Central memory CD8-positive, alpha-beta T cell (primary cell): ENCODE measurements around the gene CORO1A.
"Not testable (repeated sequence)": the region's sequence is repeated elsewhere in the genome, so short reads cannot be mapped to it uniquely, and the experiment has no call there.

Experiments used
- ATAC-seq: fragments of 150-1000 bp; cut with Tn5 transposase; replicated peaks from 2 replicates; pipeline ENCODE4 v1.10.0; 2022; ENCODE audit warnings: mild to moderate bottlenecking, moderate FRiP score, moderate number of reproducible peaks; ENCODE audit not compliant: poor library complexity, severe bottlenecking; ENCODE audit errors: extremely low read depth
- DNase-seq, 2 donors: peaks; one replicate each; pipeline ENCODE4 v3.0.0; 2021; ENCODE audit warnings: low spot score in 2 of 2
- H3K27ac Mint-ChIP-seq: one replicate; pipeline ENCODE4 v1.8.0; 2022; ENCODE audit warnings: low read depth, mild to moderate bottlenecking, moderate library complexity, mixed read lengths
- H3K27me3 Mint-ChIP-seq: one replicate; pipeline ENCODE4 v1.8.0; 2022; ENCODE audit warnings: mixed read lengths
- H3K36me3 Mint-ChIP-seq: one replicate; pipeline ENCODE4 v1.8.0; 2022; ENCODE audit warnings: mild to moderate bottlenecking, moderate library complexity, mixed read lengths; ENCODE audit not compliant: insufficient read depth
- H3K4me1 Mint-ChIP-seq: one replicate; pipeline ENCODE4 v1.8.0; 2022; ENCODE audit warnings: mixed read lengths
- H3K4me3 Mint-ChIP-seq: one replicate; pipeline ENCODE4 v1.8.0; 2022; ENCODE audit warnings: mild to moderate bottlenecking, moderate library complexity, mixed read lengths
- H3K9me3 Mint-ChIP-seq: one replicate; pipeline ENCODE4 v1.8.0; 2022; ENCODE audit warnings: mixed read lengths

CORO1A gene

DNA sequence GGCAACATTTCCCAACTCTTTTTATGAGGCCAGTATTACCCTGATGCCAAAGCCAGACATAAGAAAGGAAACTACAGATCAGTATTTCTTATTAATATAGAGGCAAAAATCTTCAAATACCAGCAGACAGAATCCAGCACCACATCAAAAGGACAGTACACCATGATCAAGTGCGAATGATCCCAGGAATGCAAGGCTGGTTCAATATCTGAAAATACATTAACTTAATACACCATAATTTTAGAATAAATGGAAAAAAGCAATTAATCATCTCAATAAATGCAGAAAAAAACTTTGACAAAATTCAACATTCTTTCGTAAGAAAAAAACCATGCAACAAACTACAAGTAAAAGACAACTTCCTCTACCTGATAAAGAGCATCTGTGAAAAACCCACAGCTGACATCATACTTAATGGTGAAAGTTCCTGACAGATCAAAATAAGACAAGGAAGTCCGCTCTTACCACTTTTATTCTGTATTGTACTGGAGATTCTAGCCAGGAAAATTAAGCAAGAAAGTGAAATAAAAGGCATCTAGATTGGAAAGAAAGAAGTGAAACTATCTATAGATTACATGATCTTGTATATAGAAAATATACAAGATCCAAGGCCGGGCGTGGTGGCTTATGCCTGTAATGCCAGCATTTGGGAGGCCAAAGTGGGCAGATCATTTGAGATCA, 34.0 kb upstream of the CORO1A start:
- H3K4me1 Mint-ChIP-seq = no peaks in the 10 kb centered on the region
- H3K4me3 Mint-ChIP-seq = no peak overlapping the region
- no peak overlapping the region for H3K27ac Mint-ChIP-seq
- DNase-seq = no peak
- H3K27me3 Mint-ChIP-seq = no peaks in the 10 kb centered on the region
- no peak for ATAC-seq
- H3K36me3 Mint-ChIP-seq = no peaks in the 10 kb centered on the region
- no peaks in the 10 kb centered on the region for H3K9me3 Mint-ChIP-seq

DNA sequence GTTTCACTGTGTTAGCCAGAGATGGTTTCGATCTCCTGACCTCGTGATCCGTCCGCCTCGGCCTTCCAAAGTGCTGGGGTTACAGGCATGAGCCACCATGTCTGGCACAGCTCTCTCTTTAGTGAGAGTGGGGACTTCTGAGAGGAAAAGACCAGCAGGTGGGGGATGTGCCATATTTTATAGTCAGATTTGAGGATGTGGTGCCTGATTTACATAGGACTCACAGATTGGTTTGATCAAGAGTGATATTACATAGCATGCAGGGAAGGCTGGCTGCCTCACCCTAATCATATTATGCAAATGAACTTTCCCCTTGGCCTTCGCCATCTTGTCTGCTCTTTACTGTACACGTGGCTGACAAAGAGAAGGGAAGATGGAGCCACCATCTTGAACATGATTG, 32.3 kb upstream of the CORO1A start:
- no peak overlapping the region for H3K4me3 Mint-ChIP-seq
- H3K27me3 Mint-ChIP-seq = no peaks in the 10 kb centered on the region
- no peaks in the 10 kb centered on the region for H3K4me1 Mint-ChIP-seq
- no peak for ATAC-seq
- no peak for DNase-seq
- H3K27ac Mint-ChIP-seq = no peak overlapping the region
- no peaks in the 10 kb centered on the region for H3K9me3 Mint-ChIP-seq
- no peaks in the 10 kb centered on the region for H3K36me3 Mint-ChIP-seq

DNA sequence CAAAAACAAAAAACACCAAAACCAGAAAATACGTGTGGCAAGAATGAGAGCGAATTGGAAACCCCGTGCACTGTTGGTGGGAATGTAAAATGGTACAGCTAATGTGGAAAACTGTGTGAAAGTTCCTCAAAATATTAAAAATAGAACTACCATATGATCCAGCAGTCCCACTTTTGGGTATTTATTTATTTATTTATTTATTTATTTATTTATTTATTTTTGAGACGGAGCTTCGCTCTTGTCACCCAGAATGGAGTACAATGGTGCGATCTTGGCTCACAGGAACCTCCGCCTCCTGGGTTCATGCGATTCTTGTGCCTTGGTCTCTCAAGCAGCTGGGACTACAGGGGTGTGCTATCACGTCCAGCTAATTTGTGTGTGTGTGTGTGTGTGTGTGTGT, 30.9 kb upstream of the CORO1A start:
- H3K36me3 Mint-ChIP-seq = no peaks in the 10 kb centered on the region
- no peak overlapping the region for H3K27ac Mint-ChIP-seq
- H3K4me1 Mint-ChIP-seq = no peaks in the 10 kb centered on the region
- no peaks in the 10 kb centered on the region for H3K9me3 Mint-ChIP-seq
- no peak for ATAC-seq
- no peak overlapping the region for H3K4me3 Mint-ChIP-seq
- H3K27me3 Mint-ChIP-seq = no peaks in the 10 kb centered on the region
- DNase-seq = no peak

DNA sequence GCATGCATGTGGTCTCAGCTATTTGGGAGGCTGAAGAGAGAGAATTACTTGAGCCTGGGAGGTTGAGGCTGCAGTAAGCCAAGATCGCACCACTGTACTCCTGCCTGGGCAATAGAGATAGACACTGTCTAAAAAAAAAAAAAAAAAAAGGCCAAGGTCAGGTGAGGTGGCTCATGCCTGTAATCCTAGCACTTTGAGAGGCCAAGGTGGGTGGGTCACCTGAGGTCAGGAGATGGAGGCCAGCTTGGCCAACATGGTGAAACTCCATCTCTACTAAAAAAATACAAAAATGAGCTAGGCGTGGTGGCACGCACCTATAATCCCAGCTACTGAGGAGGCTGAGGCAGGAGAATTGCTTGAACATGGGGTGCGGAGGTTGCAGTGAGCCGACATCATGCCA, 28.2 kb upstream of the CORO1A start:
- H3K36me3 Mint-ChIP-seq = no peaks in the 10 kb centered on the region
- no peaks in the 10 kb centered on the region for H3K4me1 Mint-ChIP-seq
- H3K9me3 Mint-ChIP-seq = no peaks in the 10 kb centered on the region
- ATAC-seq (no peak), DNase-seq (no peak)
- H3K27me3 Mint-ChIP-seq = no peaks in the 10 kb centered on the region
- H3K27ac Mint-ChIP-seq = no peak overlapping the region
- H3K4me3 Mint-ChIP-seq = no peak overlapping the region

DNA sequence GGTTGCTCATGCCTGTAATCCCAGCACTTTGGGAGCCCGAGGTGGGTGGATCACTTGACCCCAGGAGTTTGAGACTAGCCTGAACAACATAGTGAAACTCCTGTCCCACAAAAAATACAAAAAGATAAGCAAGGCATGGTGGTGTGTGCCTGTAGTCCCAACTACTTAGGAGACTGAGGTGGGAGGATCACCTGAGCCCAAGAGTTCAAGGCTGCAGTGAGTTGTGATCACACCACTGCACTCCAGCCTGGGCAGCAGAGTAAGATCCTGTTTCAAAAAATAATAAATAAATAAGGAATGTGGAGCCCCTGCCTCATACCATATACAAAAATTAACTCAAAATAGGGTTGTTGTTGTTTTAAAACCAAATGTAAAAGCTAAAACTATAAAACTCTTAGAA, 26.2 kb upstream of the CORO1A start:
- H3K36me3 Mint-ChIP-seq = no peaks in the 10 kb centered on the region
- H3K4me1 Mint-ChIP-seq = no peaks in the 10 kb centered on the region
- DNase-seq = no peak
- ATAC-seq = no peak
- no peaks in the 10 kb centered on the region for H3K9me3 Mint-ChIP-seq
- no peak overlapping the region for H3K27ac Mint-ChIP-seq
- H3K4me3 Mint-ChIP-seq = no peak overlapping the region
- H3K27me3 Mint-ChIP-seq = no peaks in the 10 kb centered on the region

DNA sequence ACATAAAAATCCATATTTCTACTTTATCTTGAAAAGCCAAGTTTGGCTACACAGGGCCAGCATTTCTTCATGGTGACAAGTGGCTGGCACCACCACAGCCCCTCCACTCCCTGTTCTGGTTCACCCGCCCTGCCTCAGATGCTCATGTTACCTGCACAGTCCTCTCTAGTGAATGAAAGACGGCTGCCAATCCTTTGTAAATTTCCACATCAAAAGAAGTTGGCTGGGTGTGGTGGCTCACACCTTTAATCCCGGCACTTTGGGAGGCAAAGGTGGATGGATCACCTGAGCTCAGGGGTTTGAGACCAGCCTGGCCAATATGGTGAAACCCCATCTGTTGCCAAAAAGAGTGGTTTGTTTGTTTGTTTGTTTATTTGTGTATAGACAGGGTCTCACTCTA, 19.9 kb upstream of the CORO1A start:
- H3K36me3 Mint-ChIP-seq = no peaks in the 10 kb centered on the region
- no peak overlapping the region for H3K4me3 Mint-ChIP-seq
- peaks cover 27% of the 10 kb centered on the region for H3K4me1 Mint-ChIP-seq
- H3K27ac Mint-ChIP-seq = no peak overlapping the region
- DNase-seq (no peak), ATAC-seq (no peak)
- H3K27me3 Mint-ChIP-seq = no peaks in the 10 kb centered on the region
- H3K9me3 Mint-ChIP-seq = no peaks in the 10 kb centered on the region

DNA sequence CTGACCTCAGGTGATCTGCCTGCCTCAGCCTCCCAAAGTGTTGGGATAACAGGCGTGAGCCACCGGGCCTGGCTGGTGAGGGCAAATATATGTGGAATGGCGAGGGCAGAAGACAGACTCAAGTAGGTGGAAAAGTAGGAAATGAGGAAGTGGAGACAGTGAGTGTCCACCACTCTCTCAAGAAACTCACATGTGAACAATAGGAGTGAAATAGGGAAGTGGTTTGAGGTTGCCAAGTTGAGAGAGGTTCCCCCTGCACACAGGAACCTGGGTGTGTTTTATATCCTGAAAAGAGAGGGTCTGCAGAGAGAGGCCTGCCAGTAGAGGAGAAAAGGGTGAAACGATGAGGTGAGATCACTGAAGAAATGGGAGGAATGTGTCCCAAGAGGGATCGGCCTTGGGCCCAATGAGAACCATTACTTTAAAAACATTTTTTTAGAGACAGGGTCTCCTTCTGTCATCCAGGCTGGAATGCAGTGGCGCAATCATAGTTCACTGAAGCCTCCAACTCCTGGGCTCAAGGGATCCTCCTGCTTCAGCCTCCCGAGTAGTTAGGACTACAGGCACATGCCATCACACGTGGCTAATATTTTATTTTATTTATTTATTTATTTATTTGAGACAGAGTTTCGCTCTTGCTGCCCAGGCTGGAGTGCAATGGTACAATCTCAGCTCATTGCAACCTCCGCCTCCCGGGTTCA, 17.1 kb upstream of the CORO1A start:
- H3K9me3 Mint-ChIP-seq = no peaks in the 10 kb centered on the region
- H3K4me3 Mint-ChIP-seq = peak overlapping the region; percentile 39
- ATAC-seq = peak; percentile 67
- H3K27ac Mint-ChIP-seq = peak overlapping the region; percentile 20
- H3K4me1 Mint-ChIP-seq = peaks cover 27% of the 10 kb centered on the region
- no peaks in the 10 kb centered on the region for H3K36me3 Mint-ChIP-seq
- DNase-seq = no peak
- no peaks in the 10 kb centered on the region for H3K27me3 Mint-ChIP-seq

DNA sequence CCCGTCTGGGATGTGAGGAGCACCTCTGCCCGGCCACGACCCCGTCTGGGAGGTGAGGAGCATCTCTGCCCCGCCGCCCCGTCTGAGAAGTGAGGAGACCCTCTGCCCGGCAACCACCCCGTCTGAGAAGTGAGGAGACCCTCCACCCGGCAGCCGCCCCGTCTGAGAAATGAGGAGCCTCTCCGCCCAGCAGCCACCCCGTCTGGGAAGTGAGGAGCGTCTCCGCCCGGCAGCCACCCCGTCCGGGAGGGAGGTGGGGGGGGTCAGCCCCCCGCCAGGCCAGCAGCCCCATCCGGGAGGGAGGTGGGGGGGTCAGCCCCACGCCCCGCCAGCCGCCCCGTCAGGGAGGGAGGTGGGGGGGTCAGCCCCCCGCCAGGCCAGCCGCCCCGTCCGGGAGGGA, 14.7 kb upstream of the CORO1A start:
- DNase-seq, H3K27ac Mint-ChIP-seq, H3K9me3 Mint-ChIP-seq, H3K4me3 Mint-ChIP-seq, ATAC-seq, H3K36me3 Mint-ChIP-seq, H3K27me3 Mint-ChIP-seq: not testable (repeated sequence)
- peaks cover 27% of the 10 kb centered on the region for H3K4me1 Mint-ChIP-seq

DNA sequence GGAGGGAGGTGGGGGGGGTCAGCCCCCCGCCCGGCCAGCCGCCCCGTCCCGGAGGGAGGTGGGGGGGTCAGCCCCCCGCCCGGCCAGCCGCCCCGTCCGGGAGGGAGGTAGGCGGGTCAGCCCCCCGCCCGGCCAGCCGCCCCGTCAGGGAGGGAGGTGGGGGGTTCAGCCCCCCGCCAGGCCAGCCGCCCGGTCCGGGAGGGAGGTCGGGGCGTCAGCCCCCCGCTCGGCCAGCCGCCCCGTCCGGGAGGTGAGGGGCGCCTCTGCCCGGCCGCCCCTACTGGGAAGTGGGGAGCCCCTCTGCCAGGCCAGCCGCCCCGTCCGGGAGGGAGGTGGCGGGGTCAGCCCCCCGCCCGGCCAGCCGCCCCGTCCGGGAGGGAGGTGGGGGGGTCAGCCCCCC, 14.0 kb upstream of the CORO1A start:
- not testable (repeated sequence) for H3K27me3 Mint-ChIP-seq, DNase-seq, H3K36me3 Mint-ChIP-seq, ATAC-seq, H3K27ac Mint-ChIP-seq, H3K9me3 Mint-ChIP-seq, H3K4me3 Mint-ChIP-seq
- H3K4me1 Mint-ChIP-seq = peaks cover 27% of the 10 kb centered on the region

DNA sequence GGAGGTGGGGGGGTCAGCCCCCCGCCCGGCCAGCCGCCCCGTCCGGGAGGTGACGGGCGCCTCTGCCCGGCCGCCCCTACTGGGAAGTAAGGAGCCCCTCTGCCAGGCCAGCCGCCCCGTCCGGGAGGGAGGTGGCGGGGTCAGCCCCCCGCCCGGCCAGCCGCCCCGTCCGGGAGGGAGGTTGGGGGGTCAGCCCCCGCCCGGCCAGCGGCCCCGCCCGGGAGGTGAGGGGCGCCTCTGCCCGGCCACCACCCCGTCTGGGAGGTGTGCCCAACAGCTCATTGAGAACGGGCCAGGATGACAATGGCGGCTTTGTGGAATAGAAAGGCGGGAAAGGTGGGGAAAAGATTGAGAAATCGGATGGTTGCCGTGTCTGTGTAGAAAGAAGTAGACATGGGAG, 13.3 kb upstream of the CORO1A start:
- not testable (repeated sequence) for H3K27me3 Mint-ChIP-seq, H3K27ac Mint-ChIP-seq, H3K4me3 Mint-ChIP-seq, H3K9me3 Mint-ChIP-seq, DNase-seq, H3K36me3 Mint-ChIP-seq, ATAC-seq
- peaks cover 21% of the 10 kb centered on the region for H3K4me1 Mint-ChIP-seq

DNA sequence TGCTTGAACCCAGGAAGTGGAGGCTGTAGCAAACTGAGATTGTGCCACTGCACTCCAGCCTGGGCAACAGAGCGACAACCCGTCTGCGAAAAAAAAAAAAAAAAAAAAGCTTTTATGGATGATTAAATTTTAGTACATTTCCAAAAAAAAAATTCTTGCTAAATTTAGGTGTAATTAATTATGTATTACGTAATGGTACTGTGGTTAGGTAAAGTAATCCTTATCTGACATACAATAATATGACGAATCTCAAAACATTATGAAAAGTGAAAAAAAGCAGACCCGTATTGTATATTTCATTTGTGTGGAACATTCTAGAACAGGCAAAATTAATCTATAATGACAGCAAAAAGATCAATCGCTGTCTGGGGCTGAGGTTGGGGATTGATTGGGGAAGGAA, 10.3 kb upstream of the CORO1A start:
- H3K4me1 Mint-ChIP-seq = no peaks in the 10 kb centered on the region
- peaks cover 1% of the 10 kb centered on the region for H3K36me3 Mint-ChIP-seq
- ATAC-seq = no peak
- no peaks in the 10 kb centered on the region for H3K27me3 Mint-ChIP-seq
- DNase-seq = no peak
- no peak overlapping the region for H3K4me3 Mint-ChIP-seq
- H3K9me3 Mint-ChIP-seq = no peaks in the 10 kb centered on the region
- H3K27ac Mint-ChIP-seq = no peak overlapping the region

DNA sequence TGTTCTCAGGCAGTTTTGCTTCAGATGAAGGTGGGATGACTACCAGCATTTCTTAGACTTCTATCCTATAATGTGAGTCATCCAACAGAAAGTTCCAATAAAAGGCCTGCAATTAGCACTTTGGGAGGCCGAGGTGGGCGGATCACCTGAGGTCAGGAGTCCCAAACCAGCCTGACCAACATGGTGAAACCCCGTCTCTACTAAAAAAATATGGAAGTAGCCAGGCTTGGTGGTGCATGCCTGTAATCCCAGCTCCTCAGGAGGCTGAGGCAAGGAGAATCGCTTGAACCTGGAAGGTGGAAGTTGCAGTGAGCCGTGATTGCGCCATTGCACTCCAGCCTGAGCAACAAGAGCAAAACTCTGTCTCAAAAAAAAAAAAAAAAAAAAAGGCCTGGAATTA, 6.5 kb upstream of the CORO1A start:
- not testable (repeated sequence) for H3K27ac Mint-ChIP-seq, H3K27me3 Mint-ChIP-seq, DNase-seq, H3K4me1 Mint-ChIP-seq, H3K9me3 Mint-ChIP-seq, ATAC-seq, H3K36me3 Mint-ChIP-seq, H3K4me3 Mint-ChIP-seq

DNA sequence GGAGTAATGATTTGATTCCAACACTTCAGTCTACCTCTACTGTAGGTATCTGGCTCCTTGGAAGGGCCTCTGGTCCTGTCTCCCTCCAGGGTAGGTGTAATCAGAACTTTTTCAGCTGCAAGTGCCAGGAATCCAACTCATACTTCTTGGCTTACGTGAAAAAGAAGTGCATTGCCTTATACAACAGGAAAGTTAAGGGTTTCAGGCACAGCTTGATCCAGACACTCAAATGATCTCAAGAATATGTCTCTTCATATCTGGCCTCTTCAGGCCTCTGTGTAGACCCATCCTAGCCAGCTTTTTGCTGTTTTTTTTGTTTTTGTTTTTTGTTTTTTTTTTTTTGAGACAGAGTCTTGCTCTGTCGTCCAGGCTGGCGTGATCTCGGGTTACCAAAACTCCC, 4.2 kb upstream of the CORO1A start:
- Mint-ChIP-seq H3K4me1 (peaks cover 12% of the 10 kb centered on the region), H3K27me3 (no peaks in the 10 kb centered on the region), H3K36me3 (peaks cover 13% of the 10 kb centered on the region), H3K27ac (no peak overlapping the region), H3K9me3 (no peaks in the 10 kb centered on the region), H3K4me3 (no peak overlapping the region)
- ATAC-seq = no peak
- DNase-seq = no peak
